PFSK-1 (cell line): ENCODE results near the gene CHMP1B.

Experiments used
- FOXP2 ChIP-seq: optimal IDR thresholded peaks from 2 replicates; pipeline ENCODE3; 2011; ENCODE audit warnings: borderline replicate concordance, control low read depth, inconsistent platforms; ENCODE audit not compliant: insufficient read depth; ENCODE audit errors: extremely low read length, extremely low read depth
- POLR2AphosphoS5 ChIP-seq: IDR thresholded peaks from 2 replicates; pipeline ENCODE4 v1.6.1; 2012; ENCODE audit warnings: low read depth, mild to moderate bottlenecking, control low read depth, low read length, moderate library complexity
- REST ChIP-seq, 2 experiments: IDR thresholded peaks; 2 replicates each; pipeline versions ENCODE4 v1.6.1 to v1.8.0; 2011 to 2012; ENCODE audit warnings: low read depth in 2 of 2, low read length in 2 of 2, control low read depth in 1 of 2, inconsistent platforms in 1 of 2, mild to moderate bottlenecking in 1 of 2, moderate library complexity in 1 of 2; ENCODE audit not compliant: insufficient read depth in 1 of 2
- SIN3A ChIP-seq: IDR thresholded peaks from 2 replicates; pipeline ENCODE4 v1.6.1; 2012; ENCODE audit warnings: mild to moderate bottlenecking, low read length, moderate library complexity, borderline replicate concordance; ENCODE audit not compliant: insufficient read depth
- TAF1 ChIP-seq: IDR thresholded peaks from 2 replicates; pipeline ENCODE4 v1.6.1; 2012; ENCODE audit warnings: low read length, control low read depth, borderline replicate concordance; ENCODE audit not compliant: insufficient read depth

CHMP1B gene

GRCh38 chr18:11880586-11881304 is 29.5 kb downstream of the CHMP1B start:
- TF ChIP-seq FOXP2, result no peak
- TF ChIP-seq POLR2AphosphoS5, result no peak
- TF ChIP-seq REST (IDR thresholded peaks at IDR 0.05; ENCODE audit: insufficient read depth in 1 of 2, low read depth in 2 of 2, low read length in 2 of 2), result no peak
- no peak for TF ChIP-seq SIN3A
- TF ChIP-seq TAF1, result no peak

- TF ChIP-seq REST (IDR thresholded peaks at IDR 0.05; ENCODE audit: insufficient read depth in 1 of 2, low read depth in 2 of 2, low read length in 2 of 2) (no peak), POLR2AphosphoS5 (no peak), FOXP2 (no peak), SIN3A (no peak), TAF1 (no peak)
Observed at GRCh38 chr18:11882636-11883035, 31.4 kb downstream of the CHMP1B start.

- TF ChIP-seq FOXP2 (no peak), REST (IDR thresholded peaks at IDR 0.05; ENCODE audit: insufficient read depth in 1 of 2, low read depth in 2 of 2, low read length in 2 of 2) (no peak), TAF1 (no peak), SIN3A (no peak), POLR2AphosphoS5 (no peak)
Observed at GRCh38 chr18:11883153-11883552, 31.9 kb downstream of the CHMP1B start.

- TF ChIP-seq REST (IDR thresholded peaks at IDR 0.05; ENCODE audit: insufficient read depth in 1 of 2, low read depth in 2 of 2, low read length in 2 of 2) (no peak), SIN3A (no peak)
Observed at GRCh38 chr18:11884396-11885030, 33.3 kb downstream of the CHMP1B start.
